CD14-positive monocyte (primary cell): Measurements from ENCODE around the gene KMT2D. TPM values are rescaled to one million over a fixed set of nuclear protein-coding genes. Genes with fewer than 3 reads are reported as not detected.
A peak's percentile ranks its signal among the peaks of the same experiment; 100 is the strongest.

Experiments
- DNase-seq, 3 donors: peaks; one replicate each; pipeline ENCODE4 v3.0.0-alpha.2; 2011 to 2022
- H2AFZ ChIP-seq: 2 replicates; pipeline ENCODE4 v1.6.0; 2012; ENCODE audit warnings: mild to moderate bottlenecking, low read depth, low read length, inconsistent platforms; ENCODE audit not compliant: insufficient read depth, poor library complexity, severe bottlenecking
- H3K27ac ChIP-seq, 2 donors: 1 replicate in 1 of 2; 2 replicates in 1 of 2; pipeline ENCODE4 v1.5.1; 2012 to 2013; ENCODE audit warnings: low read length in 2 of 2, control low read depth in 1 of 2, inconsistent platforms in 1 of 2, low read depth in 1 of 2, mild to moderate bottlenecking in 1 of 2
- H3K27me3 ChIP-seq, 2 donors: one replicate each; pipeline versions ENCODE4 v1.6.0 to v1.6.1; 2011 to 2013; ENCODE audit warnings: low read length in 2 of 2; ENCODE audit not compliant: control insufficient read depth in 2 of 2, insufficient read depth in 2 of 2
- H3K36me3 ChIP-seq, 2 donors: replicated peaks in 1 of 2; 1 replicate in 1 of 2; 2 replicates in 1 of 2; pipeline versions ENCODE4 v1.5.1 to v1.6.1; 2012 to 2013; ENCODE audit warnings: low read length in 2 of 2, control low read depth in 1 of 2, inconsistent platforms in 1 of 2, mild to moderate bottlenecking in 1 of 2; ENCODE audit not compliant: insufficient read depth in 2 of 2, control insufficient read depth in 1 of 2
- H3K4me1 ChIP-seq, 2 donors: 1 replicate in 1 of 2; 2 replicates in 1 of 2; pipeline versions ENCODE4 v1.5.1 to v1.6.1; 2012 to 2013; ENCODE audit warnings: low read length in 2 of 2, control low read depth in 1 of 2, inconsistent platforms in 1 of 2, mild to moderate bottlenecking in 1 of 2, moderate library complexity in 1 of 2; ENCODE audit not compliant: insufficient read depth in 2 of 2, control insufficient read depth in 1 of 2
- H3K4me2 ChIP-seq: replicated peaks from 2 replicates; pipeline ENCODE3; 2012; ENCODE audit warnings: low read length, moderate library complexity, mild to moderate bottlenecking; ENCODE audit not compliant: poor library complexity, severe bottlenecking; ENCODE audit errors: extremely low read depth
- H3K4me3 ChIP-seq, 3 experiments: fragments of 200-600 bp in 1 of 3; sonication (generic) in 1 of 3; replicated peaks in 1 of 3; 1 replicate in 2 of 3; 2 replicates in 1 of 3; pipeline ENCODE4 v1.5.1; 2011 to 2013; ENCODE audit warnings: low read length in 3 of 3, mild to moderate bottlenecking in 3 of 3, control low read depth in 2 of 3, low read depth in 2 of 3, inconsistent platforms in 1 of 3, moderate library complexity in 1 of 3
- H3K79me2 ChIP-seq: 2 replicates; pipeline ENCODE4 v1.6.0; 2012; ENCODE audit warnings: mild to moderate bottlenecking, control low read depth, inconsistent platforms, low read length, moderate library complexity; ENCODE audit not compliant: insufficient read depth
- H3K9ac ChIP-seq: 2 replicates; pipeline ENCODE4 v1.6.0; 2017; ENCODE audit warnings: low read length, mild to moderate bottlenecking; ENCODE audit not compliant: insufficient read depth, poor library complexity, severe bottlenecking
- H3K9me3 ChIP-seq, 2 donors: replicated peaks in 1 of 2; 1 replicate in 1 of 2; 2 replicates in 1 of 2; pipeline versions ENCODE4 v1.5.1 to v1.6.1; 2012 to 2013; ENCODE audit warnings: low read length in 2 of 2, control low read depth in 1 of 2; ENCODE audit not compliant: control insufficient read depth in 1 of 2, insufficient read depth in 1 of 2
- H4K20me1 ChIP-seq: 2 replicates; pipeline ENCODE4 v1.6.0; 2012; ENCODE audit warnings: mild to moderate bottlenecking, low read length, control low read depth, moderate library complexity; ENCODE audit not compliant: insufficient read depth
- H3K27ac Mint-ChIP-seq, 7 donors: one replicate each; pipeline ENCODE4 v1.8.0; 2020; ENCODE audit warnings: mild to moderate bottlenecking in 7 of 7, mixed read lengths in 7 of 7, moderate library complexity in 6 of 7, inconsistent platforms in 2 of 7
- H3K27me3 Mint-ChIP-seq, 3 donors: one replicate each; pipeline ENCODE4 v1.8.0; 2021 to 2022; ENCODE audit warnings: low read depth in 3 of 3, mild to moderate bottlenecking in 3 of 3, mixed read lengths in 3 of 3, moderate library complexity in 3 of 3, inconsistent platforms in 1 of 3
- H3K36me3 Mint-ChIP-seq, 2 donors: one replicate each; pipeline ENCODE4 v1.8.0; 2020; ENCODE audit warnings: mixed read lengths in 2 of 2, inconsistent platforms in 1 of 2, mild to moderate bottlenecking in 1 of 2
- H3K4me1 Mint-ChIP-seq: one replicate; pipeline ENCODE4 v1.8.0; 2020; ENCODE audit warnings: mild to moderate bottlenecking, mixed read lengths
- H3K4me3 Mint-ChIP-seq, 2 donors: one replicate each; pipeline ENCODE4 v1.8.0; 2020; ENCODE audit warnings: mild to moderate bottlenecking in 2 of 2, mixed read lengths in 2 of 2, moderate library complexity in 1 of 2
- H3K9me3 Mint-ChIP-seq, 7 donors: one replicate each; pipeline ENCODE4 v1.8.0; 2020 to 2022; ENCODE audit warnings: mixed read lengths in 7 of 7, mild to moderate bottlenecking in 6 of 7, moderate library complexity in 6 of 7, inconsistent platforms in 2 of 7
- WGBS: methylation state at CpG from one replicate; pipeline ENCODE4 v1.1.5; 2013; ENCODE audit warnings: missing lambda C conversion rate; ENCODE audit not compliant: insufficient coverage; 5-methylcytosine and 5-hydroxymethylcytosine counted together
- intact Hi-C, 2 donors: fragments of 100-400 bp; cut with micrococcal nuclease; formaldehyde crosslinking; loops; one replicate each; pipeline versions ENCODE4 v1.15.0 to v1.15.1; 2023
- polyA plus RNA-seq, 3 donors: library from polyadenylated mRNA; depleted of rRNA in 1 of 3; unstranded in 2 of 3; stranded (reverse) in 1 of 3; fragments of 300-500 nt in 2 of 3; fragments of >200 nt in 1 of 3; fragmentation: Illumina TruSeq in 2 of 3; gene quantifications; 1 replicate in 2 of 3; 2 replicates in 1 of 3; pipeline ENCODE4 v1.2.3, GENCODE V29; 2012 to 2021
- TF ChIP-seq, protein P1 (sequence below): fragments of 200-600 bp; IDR thresholded peaks from one replicate; pipeline ENCODE4 v1.8.0; 2022; ENCODE audit warnings: antibody characterized with exemption, mild to moderate bottlenecking

The KMT2D gene
- polyA plus RNA-seq, 3 donors = 1.2 to 66.9 (median 2.7) TPM

GRCh38 chr12:49069507-49070346, 9.1 kb upstream of the KMT2D start, which contains the start of gene RHEBL1:
Gene RHEBL1 (minus strand): TSS chr12:49069979. CDS start chr12:49069785, 194 bp downstream.
- H4K20me1 ChIP-seq = no peaks in the 10 kb centered on the region
- Mint-ChIP-seq H3K27ac (peak within 1 kb of the TSS; percentile 77 to 94 (median 91)), H3K36me3 (no peaks in the 10 kb centered on the region), H3K4me3 (peak within 1 kb of the TSS; percentile 97 to 98), H3K9me3 (peaks cover 0 to 1% (median 0%) of the 10 kb centered on the region in 7 donors), H3K27me3 (peaks cover 1 to 9% (median 5%) of the 10 kb centered on the region in 3 donors), H3K4me1 (peaks cover 15% of the 10 kb centered on the region)
- peak within 1 kb of the TSS; percentile 69 to 72 for H3K27ac ChIP-seq
- H3K79me2 ChIP-seq = no peaks in the 10 kb centered on the region
- peak; percentile 98 to 99 (median 98) for DNase-seq
- peak within 1 kb of the TSS; percentile 63 for H3K9ac ChIP-seq
- H3K4me1 ChIP-seq = peaks cover 13 to 15% of the 10 kb centered on the region in 2 donors
- peak within 1 kb of the TSS; percentile 79 for H3K4me2 ChIP-seq
- TF ChIP-seq, protein P1, sequence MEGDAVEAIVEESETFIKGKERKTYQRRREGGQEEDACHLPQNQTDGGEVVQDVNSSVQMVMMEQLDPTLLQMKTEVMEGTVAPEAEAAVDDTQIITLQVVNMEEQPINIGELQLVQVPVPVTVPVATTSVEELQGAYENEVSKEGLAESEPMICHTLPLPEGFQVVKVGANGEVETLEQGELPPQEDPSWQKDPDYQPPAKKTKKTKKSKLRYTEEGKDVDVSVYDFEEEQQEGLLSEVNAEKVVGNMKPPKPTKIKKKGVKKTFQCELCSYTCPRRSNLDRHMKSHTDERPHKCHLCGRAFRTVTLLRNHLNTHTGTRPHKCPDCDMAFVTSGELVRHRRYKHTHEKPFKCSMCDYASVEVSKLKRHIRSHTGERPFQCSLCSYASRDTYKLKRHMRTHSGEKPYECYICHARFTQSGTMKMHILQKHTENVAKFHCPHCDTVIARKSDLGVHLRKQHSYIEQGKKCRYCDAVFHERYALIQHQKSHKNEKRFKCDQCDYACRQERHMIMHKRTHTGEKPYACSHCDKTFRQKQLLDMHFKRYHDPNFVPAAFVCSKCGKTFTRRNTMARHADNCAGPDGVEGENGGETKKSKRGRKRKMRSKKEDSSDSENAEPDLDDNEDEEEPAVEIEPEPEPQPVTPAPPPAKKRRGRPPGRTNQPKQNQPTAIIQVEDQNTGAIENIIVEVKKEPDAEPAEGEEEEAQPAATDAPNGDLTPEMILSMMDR = peak; percentile 13
- intact Hi-C loops = loop anchor here in 1 of 2 donors (1.0 to 10.0 kb wide), 2 partner anchors 42 to 275 kb away; partner anchors contain the start of gene DNAJC22
- peak within 1 kb of the TSS; percentile 93 for H2AFZ ChIP-seq
- H3K4me3 ChIP-seq = peak within 1 kb of the TSS; percentile 80 to 90 (median 81)
- WGBS = under 1% methylated on average over 56 of the region's 60 CpGs
- no peaks in the 10 kb centered on the region for H3K9me3 ChIP-seq
- H3K27me3 ChIP-seq = no peaks in the 10 kb centered on the region
- no peaks in the 10 kb centered on the region for H3K36me3 ChIP-seq

DNA sequence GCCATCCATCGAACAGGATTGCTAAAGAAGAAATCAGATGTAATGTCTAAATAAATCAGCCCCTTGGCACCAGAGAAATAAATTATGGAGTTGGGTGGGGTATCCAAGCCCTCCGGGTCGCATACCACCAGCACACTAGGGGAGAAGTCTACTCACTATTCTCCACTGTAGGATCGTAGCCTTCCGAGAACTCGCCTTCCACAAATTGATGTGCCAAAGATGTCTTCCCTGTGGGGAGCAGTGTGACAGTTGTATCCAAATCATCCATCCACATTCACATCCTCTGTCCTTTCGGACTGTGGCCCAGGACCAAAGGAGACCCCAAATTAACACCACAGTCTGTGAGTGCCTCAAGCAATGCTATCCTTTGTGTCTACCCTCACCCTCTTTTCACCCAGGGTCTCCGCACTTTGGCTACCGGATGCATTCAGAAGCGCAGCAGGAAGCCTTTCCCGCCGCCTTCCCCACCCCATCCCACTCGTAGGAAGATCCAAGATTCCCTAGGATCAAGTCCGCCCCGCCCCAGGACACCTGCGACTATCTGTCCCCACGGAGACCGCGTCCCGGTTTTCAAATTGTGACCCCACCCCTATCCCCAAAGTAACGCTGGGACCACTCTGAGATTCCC, 8.4 kb upstream of the KMT2D start:
- Histone ChIP-seq H4K20me1 (no peaks in the 10 kb centered on the region), H3K9ac (peak overlapping the region; percentile 63), H3K27ac (peak overlapping the region; percentile 69 to 72), H3K9me3 (no peaks in the 10 kb centered on the region), H3K36me3 (no peaks in the 10 kb centered on the region), H3K4me2 (peak overlapping the region; percentile 79), H3K79me2 (no peaks in the 10 kb centered on the region), H3K4me1 (peaks cover 15% of the 10 kb centered on the region in 2 donors), H3K27me3 (no peaks in the 10 kb centered on the region), H3K4me3 (peak overlapping the region; percentile 80 to 90 (median 81)), H2AFZ (peak overlapping the region; percentile 93)
- no peak for DNase-seq
- H3K27ac Mint-ChIP-seq = peak overlapping the region in 6 of 7 donors; percentile 89 to 94 (median 92)
- peak overlapping the region; percentile 97 to 98 for H3K4me3 Mint-ChIP-seq
- peaks cover 1 to 9% (median 5%) of the 10 kb centered on the region in 3 donors for H3K27me3 Mint-ChIP-seq
- H3K36me3 Mint-ChIP-seq = no peaks in the 10 kb centered on the region
- TF ChIP-seq, protein P1 = no peak
- WGBS = 2% methylated on average over 14 of the region's 21 CpGs
- H3K4me1 Mint-ChIP-seq = peaks cover 17% of the 10 kb centered on the region
- peaks cover 0 to 1% (median 0%) of the 10 kb centered on the region in 7 donors for H3K9me3 Mint-ChIP-seq
- intact Hi-C loops = loop anchor here in 1 of 2 donors (10.0 kb wide), 1 partner anchor 276 kb away; the partner anchor contains the start of gene DNAJC22
